Caco-2 (cell line): ENCODE measurements around the gene LSM4. TPM values are rescaled to one million over a fixed set of nuclear protein-coding genes. Genes with fewer than 3 reads are reported as not detected.

Experiments
- BruUV-seq: library from RNA; stranded (reverse); fragments of 400-500 nt; replicated peaks from 2 replicates; lab custom pipeline; 2021; lab: Mats Ljungman, UMichigan
- CTCF ChIA-PET: fragments of 300-600 bp; sonication (Branson Sonifier 250); formaldehyde crosslinking; loops from one replicate; lab custom pipeline; 2022; ENCODE audit warnings: antibody characterized with exemption; lab: Charles Lee
- POLR2A ChIA-PET: fragments of 300-600 bp; sonication (Branson Sonifier 250); formaldehyde crosslinking; loops from one replicate; lab custom pipeline; 2022; ENCODE audit warnings: antibody characterized with exemption; lab: Charles Lee
- DNase-seq, 2 experiments: peaks; one replicate each; pipeline versions ENCODE4 v3.0.0 to v3.0.0-alpha.2; 2020 to 2022
- H3K27me3 ChIP-seq: replicated peaks from 2 replicates; pipeline ENCODE4 v1.6.0; 2011; ENCODE audit warnings: low read length; ENCODE audit not compliant: control insufficient read depth, insufficient read depth
- H3K36me3 ChIP-seq: 2 replicates; pipeline ENCODE4 v1.5.1; 2011; ENCODE audit warnings: low read length; ENCODE audit not compliant: control insufficient read depth, insufficient read depth
- H3K4me1 ChIP-seq: fragments of 250-450 bp; sonication (Bioruptor Pico); 2 replicates; pipeline ENCODE4 v1.5.1; 2020; ENCODE audit warnings: mild to moderate bottlenecking
- H3K4me3 ChIP-seq: 2 replicates; pipeline ENCODE4 v1.5.1; 2011; ENCODE audit warnings: low read depth, mild to moderate bottlenecking, control low read depth, low read length
- H3K9me3 ChIP-seq: fragments of 250-450 bp; sonication (Bioruptor Pico); 2 replicates; pipeline ENCODE4 v1.5.1; 2020; ENCODE audit warnings: mild to moderate bottlenecking, moderate library complexity
- H3K27ac Mint-ChIP-seq: one replicate; pipeline ENCODE4 v1.8.0; 2022; ENCODE audit warnings: mixed read lengths; ENCODE audit not compliant: unreplicated experiment
- H3K27me3 Mint-ChIP-seq: one replicate; pipeline ENCODE4 v1.8.0; 2022; ENCODE audit warnings: mixed read lengths; ENCODE audit not compliant: insufficient read depth, unreplicated experiment
- H3K36me3 Mint-ChIP-seq: one replicate; pipeline ENCODE4 v1.8.0; 2022; ENCODE audit warnings: mild to moderate bottlenecking, mixed read lengths; ENCODE audit not compliant: insufficient read depth, unreplicated experiment
- H3K4me1 Mint-ChIP-seq: one replicate; pipeline ENCODE4 v1.8.0; 2022; ENCODE audit warnings: low read depth, mixed read lengths; ENCODE audit not compliant: unreplicated experiment
- H3K4me3 Mint-ChIP-seq: one replicate; pipeline ENCODE4 v1.8.0; 2022; ENCODE audit warnings: mild to moderate bottlenecking, moderate library complexity, mixed read lengths; ENCODE audit not compliant: unreplicated experiment
- H3K9me3 Mint-ChIP-seq: one replicate; pipeline ENCODE4 v1.8.0; 2022; ENCODE audit warnings: mixed read lengths; ENCODE audit not compliant: unreplicated experiment
- CTCF ChIP-seq, 2 experiments: fragments of 200-600 bp in 1 of 2; IDR thresholded peaks; 1 replicate in 1 of 2; 2 replicates in 1 of 2; pipeline versions ENCODE4 v1.5.1 to v1.8.0; 2011 to 2022; ENCODE audit warnings: antibody characterized with exemption in 1 of 2, control low read depth in 1 of 2, inconsistent platforms in 1 of 2, low read depth in 1 of 2, low read length in 1 of 2, mild to moderate bottlenecking in 1 of 2, moderate library complexity in 1 of 2; ENCODE audit not compliant: insufficient read depth in 1 of 2, severe bottlenecking in 1 of 2, unreplicated experiment in 1 of 2
- intact Hi-C: fragments of 100-400 bp; cut with micrococcal nuclease; formaldehyde crosslinking; loops from one replicate; pipeline ENCODE4 v1.10.0; 2022; ENCODE audit not compliant: unreplicated experiment
- total RNA-seq: library from RNA; stranded (reverse); gene quantifications from 2 replicates; pipeline ENCODE4 v1.2.3, GENCODE V29; 2022

LSM4 gene
- total RNA-seq, 1 experiment from 2014 or later, result 184 TPM

DNA sequence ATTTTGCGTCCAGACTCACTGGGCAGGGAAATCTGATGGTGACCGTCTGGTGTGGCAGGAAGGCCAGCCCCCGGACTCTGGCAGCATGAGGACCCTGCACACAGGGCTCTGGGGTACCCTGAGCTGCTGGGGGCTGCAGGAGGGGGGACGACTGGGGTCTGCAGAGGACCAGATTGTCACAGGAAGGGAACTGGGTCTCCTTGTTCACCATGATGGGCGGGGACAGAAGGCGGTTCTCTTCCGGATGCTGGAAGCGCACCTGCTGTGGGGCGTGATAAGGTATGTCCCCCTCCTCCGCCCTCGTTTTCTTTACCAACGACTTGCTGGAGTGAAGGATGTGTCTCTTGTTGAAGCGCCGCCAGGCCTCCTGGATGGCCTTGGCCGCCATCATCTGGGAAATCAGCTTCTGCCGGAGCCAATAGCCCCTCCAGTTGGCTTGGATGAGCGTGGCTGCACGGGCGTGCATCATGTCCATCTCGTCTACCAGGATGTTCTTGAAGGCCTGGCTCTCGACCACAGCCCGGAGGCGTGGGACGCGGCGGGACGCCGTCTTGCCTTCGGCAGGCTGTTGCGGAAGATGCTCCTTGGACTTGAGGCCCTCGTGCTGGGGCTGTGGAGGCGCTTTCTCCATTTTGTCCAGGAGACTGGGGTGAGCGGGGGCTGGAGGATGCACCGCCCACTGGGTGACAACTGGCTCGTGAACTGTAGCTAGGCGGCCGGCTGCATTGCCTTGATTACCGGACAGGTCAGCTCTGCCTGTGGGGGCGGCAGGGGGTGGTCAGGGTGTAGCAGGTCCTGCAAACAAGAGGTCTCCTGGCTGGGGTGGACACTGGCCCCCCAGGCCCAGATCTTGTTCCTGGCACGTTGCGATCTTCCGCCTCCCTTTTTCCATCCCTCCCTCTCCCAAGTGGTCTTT, 55.8 kb downstream of the LSM4 start:
- Mint-ChIP-seq H3K4me3 (no peak overlapping the region), H3K4me1 (no peaks in the 10 kb centered on the region), H3K36me3 (peaks cover 34% of the 10 kb centered on the region), H3K27ac (no peak overlapping the region), H3K27me3 (no peaks in the 10 kb centered on the region), H3K9me3 (no peaks in the 10 kb centered on the region)
- ChIA-PET CTCF (no interaction called here), POLR2A (no interaction called here)
- DNase-seq, result no peak
- Histone ChIP-seq H3K4me1 (no peaks in the 10 kb centered on the region), H3K4me3 (no peak overlapping the region), H3K9me3 (no peaks in the 10 kb centered on the region), H3K27me3 (no peaks in the 10 kb centered on the region), H3K36me3 (no peaks in the 10 kb centered on the region)
- BruUV-seq, result no TSS peak
- TF ChIP-seq CTCF (IDR thresholded peaks at IDR 0.05; ENCODE audit: insufficient read depth in 1 of 2, low read depth in 1 of 2, low read length in 1 of 2, severe bottlenecking in 1 of 2, unreplicated experiment in 1 of 2), result no peak
- intact Hi-C loops, result no loop called here

DNA sequence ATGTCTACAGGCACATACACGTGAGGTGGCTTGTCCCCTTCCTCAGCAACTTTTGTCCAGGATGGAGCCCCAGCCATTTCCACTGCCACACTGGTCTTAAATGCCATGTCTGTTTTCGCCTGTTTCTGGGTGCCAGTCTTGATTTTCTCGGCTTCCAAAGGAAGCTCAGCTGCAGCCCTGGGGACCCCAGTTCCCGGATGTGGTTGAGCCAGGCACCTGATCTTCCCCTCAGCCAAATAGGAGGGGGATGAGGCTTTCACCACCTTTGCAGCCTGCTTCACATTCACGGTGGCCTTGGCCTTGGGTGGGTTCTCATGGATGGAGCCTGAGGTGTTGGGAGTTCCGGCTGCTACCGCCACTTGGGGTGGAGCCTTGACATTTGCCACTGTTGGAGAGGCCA, 57.3 kb downstream of the LSM4 start:
- Mint-ChIP-seq H3K4me3 (no peak overlapping the region), H3K27ac (no peak overlapping the region), H3K36me3 (peaks cover 23% of the 10 kb centered on the region), H3K9me3 (no peaks in the 10 kb centered on the region), H3K4me1 (no peaks in the 10 kb centered on the region), H3K27me3 (no peaks in the 10 kb centered on the region)
- BruUV-seq, result no TSS peak
- ChIA-PET CTCF (no interaction called here), POLR2A (no interaction called here)
- Histone ChIP-seq H3K4me1 (no peaks in the 10 kb centered on the region), H3K9me3 (no peaks in the 10 kb centered on the region), H3K27me3 (no peaks in the 10 kb centered on the region; the same call in 1 of the 2 replicates), H3K36me3 (no peaks in the 10 kb centered on the region), H3K4me3 (no peak overlapping the region)
- no peak for DNase-seq
- TF ChIP-seq CTCF (IDR thresholded peaks at IDR 0.05; ENCODE audit: insufficient read depth in 1 of 2, low read depth in 1 of 2, low read length in 1 of 2, severe bottlenecking in 1 of 2, unreplicated experiment in 1 of 2), result no peak
- intact Hi-C loops, result no loop called here

GRCh38 chr19:18264971-18265540, 57.8 kb downstream of the LSM4 start:
- H3K36me3 ChIP-seq, result no peaks in the 10 kb centered on the region
- Mint-ChIP-seq H3K27ac (no peak overlapping the region), H3K36me3 (peaks cover 23% of the 10 kb centered on the region), H3K4me1 (no peaks in the 10 kb centered on the region), H3K4me3 (no peak overlapping the region), H3K9me3 (no peaks in the 10 kb centered on the region), H3K27me3 (no peaks in the 10 kb centered on the region)
- no peak overlapping the region for H3K4me3 ChIP-seq
- DNase-seq, result no peak
- intact Hi-C loops, result no loop called here
- no peaks in the 10 kb centered on the region for H3K9me3 ChIP-seq
- POLR2A ChIA-PET, result no interaction called here
- CTCF ChIA-PET, result no interaction called here
- H3K4me1 ChIP-seq, result no peaks in the 10 kb centered on the region
- no peaks in the 10 kb centered on the region; the same call in 1 of the 2 replicates for H3K27me3 ChIP-seq
- no TSS peak for BruUV-seq
- TF ChIP-seq CTCF (IDR thresholded peaks at IDR 0.05; ENCODE audit: insufficient read depth in 1 of 2, low read depth in 1 of 2, low read length in 1 of 2, severe bottlenecking in 1 of 2, unreplicated experiment in 1 of 2), result no peak
